A549 (cell line): Measurements from ENCODE around the gene ENTREP1.

Experiments used
- CTCF ChIP-seq: fragments of >200 bp; sonication (Bioruptor Twin); formaldehyde crosslinking; IDR thresholded peaks from 3 replicates; pipeline ENCODE4 v1.5.1; 2016
- HMGXB4 ChIP-seq: fragments of 250-450 bp; sonication (Bioruptor Pico); IDR thresholded peaks from 2 replicates; pipeline ENCODE4 v1.5.0; 2021; ENCODE audit warnings: mild to moderate bottlenecking, moderate library complexity, borderline replicate concordance
- MAX ChIP-seq: IDR thresholded peaks from 2 replicates; pipeline ENCODE4 v1.6.1; 2012
- POLR2A ChIP-seq: IDR thresholded peaks from 2 replicates; pipeline ENCODE4 v1.6.1; 2012; ENCODE audit warnings: mild to moderate bottlenecking, low read length
- RAD21 ChIP-seq, 2 experiments: fragments of >200 bp in 1 of 2; sonication (Bioruptor Twin) in 1 of 2; formaldehyde crosslinking in 1 of 2; IDR thresholded peaks in 1 of 2; conservative IDR thresholded peaks in 1 of 2; 2 replicates in 1 of 2; 3 replicates in 1 of 2; pipeline ENCODE4 v1.6.1; 2012 to 2018; ENCODE audit warnings: inconsistent platforms in 1 of 2
- RNF2 ChIP-seq: fragments of 200-600 bp; sonication (generic); IDR thresholded peaks from 2 replicates; pipeline ENCODE4 v1.6.1; 2016; ENCODE audit warnings: low read depth, mild to moderate bottlenecking, antibody characterized with exemption, moderate library complexity, borderline replicate concordance
- USF2 ChIP-seq: fragments of 450-650 bp; IDR thresholded peaks from 2 replicates; pipeline ENCODE4 v1.6.1; 2014; ENCODE audit warnings: antibody characterized with exemption
- ZFP36 ChIP-seq: fragments of 450-650 bp; IDR thresholded peaks from 2 replicates; pipeline ENCODE4 v1.6.1; 2014; ENCODE audit warnings: borderline replicate concordance; ENCODE audit not compliant: partially characterized antibody
- TF ChIP-seq, protein P1 (sequence below): fragments of 200-600 bp; sonication (generic); IDR thresholded peaks from 2 replicates; pipeline ENCODE4 v1.6.1; 2016; ENCODE audit warnings: antibody characterized with exemption, mild to moderate bottlenecking, moderate library complexity

- no peak for TF ChIP-seq HMGXB4
- TF ChIP-seq POLR2A, result no peak
- TF ChIP-seq RNF2, result no peak
- TF ChIP-seq MAX, result no peak
- TF ChIP-seq, protein P1, sequence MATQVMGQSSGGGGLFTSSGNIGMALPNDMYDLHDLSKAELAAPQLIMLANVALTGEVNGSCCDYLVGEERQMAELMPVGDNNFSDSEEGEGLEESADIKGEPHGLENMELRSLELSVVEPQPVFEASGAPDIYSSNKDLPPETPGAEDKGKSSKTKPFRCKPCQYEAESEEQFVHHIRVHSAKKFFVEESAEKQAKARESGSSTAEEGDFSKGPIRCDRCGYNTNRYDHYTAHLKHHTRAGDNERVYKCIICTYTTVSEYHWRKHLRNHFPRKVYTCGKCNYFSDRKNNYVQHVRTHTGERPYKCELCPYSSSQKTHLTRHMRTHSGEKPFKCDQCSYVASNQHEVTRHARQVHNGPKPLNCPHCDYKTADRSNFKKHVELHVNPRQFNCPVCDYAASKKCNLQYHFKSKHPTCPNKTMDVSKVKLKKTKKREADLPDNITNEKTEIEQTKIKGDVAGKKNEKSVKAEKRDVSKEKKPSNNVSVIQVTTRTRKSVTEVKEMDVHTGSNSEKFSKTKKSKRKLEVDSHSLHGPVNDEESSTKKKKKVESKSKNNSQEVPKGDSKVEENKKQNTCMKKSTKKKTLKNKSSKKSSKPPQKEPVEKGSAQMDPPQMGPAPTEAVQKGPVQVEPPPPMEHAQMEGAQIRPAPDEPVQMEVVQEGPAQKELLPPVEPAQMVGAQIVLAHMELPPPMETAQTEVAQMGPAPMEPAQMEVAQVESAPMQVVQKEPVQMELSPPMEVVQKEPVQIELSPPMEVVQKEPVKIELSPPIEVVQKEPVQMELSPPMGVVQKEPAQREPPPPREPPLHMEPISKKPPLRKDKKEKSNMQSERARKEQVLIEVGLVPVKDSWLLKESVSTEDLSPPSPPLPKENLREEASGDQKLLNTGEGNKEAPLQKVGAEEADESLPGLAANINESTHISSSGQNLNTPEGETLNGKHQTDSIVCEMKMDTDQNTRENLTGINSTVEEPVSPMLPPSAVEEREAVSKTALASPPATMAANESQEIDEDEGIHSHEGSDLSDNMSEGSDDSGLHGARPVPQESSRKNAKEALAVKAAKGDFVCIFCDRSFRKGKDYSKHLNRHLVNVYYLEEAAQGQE, result no peak
- TF ChIP-seq CTCF, result no peak
- no peak for TF ChIP-seq RAD21 (conservative IDR thresholded peaks at IDR 0.05 in 1 of 2, IDR thresholded peaks at IDR 0.05 in 1 of 2)
- TF ChIP-seq ZFP36, result no peak
- TF ChIP-seq USF2, result no peak
Observed at GRCh38 chr9:69293156-69293555, 31.9 kb upstream of the ENTREP1 start.
